Esophagus muscularis mucosa (tissue), 4 donors: ENCODE results near the gene SNCA. TPM values are rescaled to one million over a fixed set of nuclear protein-coding genes. Genes with fewer than 3 reads are reported as not detected.

Source experiments
- DNase-seq: peaks from one replicate; pipeline ENCODE4 v3.0.0-alpha.2; 2017; ENCODE audit errors: extremely low spot score
- H3K27ac ChIP-seq, 4 donors: fragments of 200-600 bp; sonication (generic); replicated peaks in 1 of 4; 1 replicate in 3 of 4; 2 replicates in 1 of 4; pipeline ENCODE4 v1.5.1; 2016 to 2019; ENCODE audit warnings: mild to moderate bottlenecking in 1 of 4
- H3K27me3 ChIP-seq, 4 donors: fragments of 200-600 bp; sonication (generic); one replicate each; pipeline versions ENCODE4 v1.5.1 to v1.6.0; 2016 to 2019
- H3K36me3 ChIP-seq, 4 donors: fragments of 200-600 bp; sonication (generic); one replicate each; pipeline ENCODE4 v1.5.1; 2016 to 2019
- H3K4me1 ChIP-seq, 4 donors: fragments of 200-600 bp; sonication (generic); one replicate each; pipeline ENCODE4 v1.5.1; 2016 to 2019
- H3K4me3 ChIP-seq, 4 donors: fragments of 200-600 bp; sonication (generic); 1 replicate in 2 of 4; 2 replicates in 2 of 4; pipeline ENCODE4 v1.5.1; 2016 to 2019; ENCODE audit warnings: mild to moderate bottlenecking in 4 of 4, moderate library complexity in 1 of 4
- H3K9me3 ChIP-seq, 4 donors: fragments of 200-600 bp; sonication (generic); 1 replicate in 3 of 4; 2 replicates in 1 of 4; pipeline ENCODE4 v1.5.1; 2016 to 2019
- EP300 ChIP-seq: sonication (generic); formaldehyde crosslinking; IDR thresholded peaks from one replicate; pipeline ENCODE4 v1.6.1; 2017; ENCODE audit warnings: antibody characterized with exemption
- POLR2A ChIP-seq: fragments of 450-650 bp; IDR thresholded peaks from one replicate; pipeline ENCODE4 v1.6.1; 2017; ENCODE audit warnings: antibody characterized with exemption, moderate library complexity, mild to moderate bottlenecking, low read depth
- POLR2AphosphoS5 ChIP-seq, 2 donors: sonication (generic); formaldehyde crosslinking; IDR thresholded peaks; one replicate each; pipeline ENCODE4 v1.6.1; 2017; ENCODE audit warnings: antibody characterized with exemption in 2 of 2
- WGBS: methylation state at CpG from one replicate; pipeline ENCODE4 v1.1.5; 2018; 5-methylcytosine and 5-hydroxymethylcytosine counted together
- intact Hi-C: fragments of 100-400 bp; cut with DNase I; formaldehyde crosslinking; loops from one replicate; pipeline ENCODE4 v1.15.1; 2023
- total RNA-seq, 4 donors: library from RNA; depleted of rRNA; stranded (reverse); fragments of >200 nt; gene quantifications; one replicate each; pipeline versions ENCODE4 v1.1.0 to v1.2.1, GENCODE V29; 2016
- TF ChIP-seq, protein P1 (sequence below), 3 experiments: fragments of 200-600 bp in 2 of 3; fragments of 450-650 bp in 1 of 3; sonication (generic) in 2 of 3; IDR thresholded peaks; one replicate each; pipeline ENCODE4 v1.5.1; 2017 to 2019; ENCODE audit warnings: antibody characterized with exemption in 3 of 3, mild to moderate bottlenecking in 2 of 3, moderate library complexity in 1 of 3

SNCA gene
- total RNA-seq, 4 donors from 2014 or later, result 12.9 to 19.7 (median 17.6) TPM

DNA sequence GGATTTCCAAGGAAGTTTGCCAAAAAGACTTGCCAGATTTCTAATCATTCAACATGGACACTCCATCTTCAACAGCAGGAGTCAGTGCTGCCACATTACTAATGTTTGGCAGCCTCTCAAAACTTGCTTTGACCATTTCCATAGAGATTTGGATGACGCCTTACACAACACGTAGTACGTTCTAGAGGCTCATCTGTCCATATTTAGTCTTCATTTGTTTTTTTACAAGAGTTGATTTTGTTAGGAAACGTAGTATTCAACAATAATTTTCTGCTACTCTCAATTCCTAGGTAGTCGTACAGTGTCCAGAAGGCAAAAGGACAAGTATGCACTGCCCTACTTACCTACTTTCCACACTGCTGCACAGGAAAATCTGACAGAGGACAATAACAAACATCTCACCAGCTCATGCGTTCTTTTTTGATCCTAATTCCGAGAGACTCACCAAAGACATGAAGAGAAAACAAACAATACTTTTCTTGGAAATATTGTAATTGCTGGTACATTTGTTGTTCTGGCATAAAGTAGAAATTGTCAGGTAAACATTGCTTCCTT lies 117.3 kb downstream of the SNCA start:
- no peak for DNase-seq
- Histone ChIP-seq H3K27me3 (no peaks in the 10 kb centered on the region), H3K36me3 (no peaks in the 10 kb centered on the region), H3K4me1 (no peaks in the 10 kb centered on the region), H3K9me3 (no peaks in the 10 kb centered on the region), H3K27ac (no peak overlapping the region), H3K4me3 (no peak overlapping the region)
- WGBS, result 86% methylated on average over 7 of the region's 7 CpGs
- TF ChIP-seq POLR2A (no peak), POLR2AphosphoS5 (IDR thresholded peaks at IDR 0.05) (no peak), EP300 (no peak)
- TF ChIP-seq, protein P1, sequence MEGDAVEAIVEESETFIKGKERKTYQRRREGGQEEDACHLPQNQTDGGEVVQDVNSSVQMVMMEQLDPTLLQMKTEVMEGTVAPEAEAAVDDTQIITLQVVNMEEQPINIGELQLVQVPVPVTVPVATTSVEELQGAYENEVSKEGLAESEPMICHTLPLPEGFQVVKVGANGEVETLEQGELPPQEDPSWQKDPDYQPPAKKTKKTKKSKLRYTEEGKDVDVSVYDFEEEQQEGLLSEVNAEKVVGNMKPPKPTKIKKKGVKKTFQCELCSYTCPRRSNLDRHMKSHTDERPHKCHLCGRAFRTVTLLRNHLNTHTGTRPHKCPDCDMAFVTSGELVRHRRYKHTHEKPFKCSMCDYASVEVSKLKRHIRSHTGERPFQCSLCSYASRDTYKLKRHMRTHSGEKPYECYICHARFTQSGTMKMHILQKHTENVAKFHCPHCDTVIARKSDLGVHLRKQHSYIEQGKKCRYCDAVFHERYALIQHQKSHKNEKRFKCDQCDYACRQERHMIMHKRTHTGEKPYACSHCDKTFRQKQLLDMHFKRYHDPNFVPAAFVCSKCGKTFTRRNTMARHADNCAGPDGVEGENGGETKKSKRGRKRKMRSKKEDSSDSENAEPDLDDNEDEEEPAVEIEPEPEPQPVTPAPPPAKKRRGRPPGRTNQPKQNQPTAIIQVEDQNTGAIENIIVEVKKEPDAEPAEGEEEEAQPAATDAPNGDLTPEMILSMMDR (IDR thresholded peaks at IDR 0.05), result no peak
- intact Hi-C loops, result no loop called here

DNA sequence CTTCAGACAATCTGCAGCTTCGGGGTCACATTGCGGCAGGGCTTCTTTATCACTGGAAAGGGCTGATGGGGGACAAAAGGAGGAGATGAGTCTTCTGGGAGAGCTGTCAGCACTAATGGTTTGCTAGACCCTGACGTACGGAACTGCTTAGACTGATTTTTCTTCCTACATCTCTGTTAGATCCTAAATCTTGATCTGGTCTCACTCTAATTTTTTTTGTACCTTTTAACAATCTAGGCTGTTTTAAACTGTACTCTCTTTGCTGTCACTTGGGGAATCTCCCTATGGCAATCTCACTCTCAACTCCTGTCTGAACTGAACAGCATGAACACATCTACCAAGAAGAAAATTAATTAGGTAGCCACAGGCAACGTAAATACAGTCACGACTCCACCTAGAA lies 120.1 kb downstream of the SNCA start:
- TF ChIP-seq POLR2AphosphoS5 (IDR thresholded peaks at IDR 0.05), result no peak
- no peak for TF ChIP-seq EP300
- TF ChIP-seq POLR2A, result no peak
- 73% methylated on average over 6 of the region's 6 CpGs for WGBS
- intact Hi-C loops, result no loop called here

DNA sequence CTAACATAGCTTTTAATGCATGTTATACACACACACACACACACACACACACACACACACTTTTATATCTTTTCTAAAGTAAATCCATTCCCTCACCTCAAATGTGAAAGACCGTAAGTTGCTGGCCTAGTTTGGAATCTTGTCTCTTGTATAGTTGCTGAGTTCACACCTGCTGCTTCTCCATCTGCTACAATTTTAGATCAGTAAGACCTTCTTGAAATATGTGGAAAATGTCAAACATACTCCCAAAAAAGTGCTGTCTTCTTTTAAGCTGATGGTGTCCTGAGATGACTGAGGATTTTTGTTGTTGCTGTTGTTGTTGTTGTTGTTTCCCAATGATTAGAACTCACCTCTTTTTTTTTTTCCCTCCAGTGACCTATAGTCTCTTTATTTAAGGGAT lies 121.3 kb downstream of the SNCA start:
- Histone ChIP-seq H3K27me3 (no peaks in the 10 kb centered on the region), H3K4me3 (no peak overlapping the region), H3K4me1 (no peaks in the 10 kb centered on the region), H3K27ac (no peak overlapping the region), H3K9me3 (no peaks in the 10 kb centered on the region), H3K36me3 (no peaks in the 10 kb centered on the region)
- TF ChIP-seq POLR2AphosphoS5 (IDR thresholded peaks at IDR 0.05), result no peak
- TF ChIP-seq EP300, result no peak
- no peak for TF ChIP-seq POLR2A
- TF ChIP-seq, protein P1 (IDR thresholded peaks at IDR 0.05), result no peak
- intact Hi-C loops, result no loop called here
- WGBS, result 100% methylated on average over 1 of the region's 1 CpG
- no peak for DNase-seq

More for the DNA sequence above, 120.1 kb downstream of the SNCA start:
- Histone ChIP-seq H3K9me3 (no peaks in the 10 kb centered on the region), H3K27ac (no peak overlapping the region), H3K4me1 (no peaks in the 10 kb centered on the region), H3K4me3 (no peak overlapping the region), H3K36me3 (no peaks in the 10 kb centered on the region), H3K27me3 (no peaks in the 10 kb centered on the region)
- DNase-seq, result no peak

DNA sequence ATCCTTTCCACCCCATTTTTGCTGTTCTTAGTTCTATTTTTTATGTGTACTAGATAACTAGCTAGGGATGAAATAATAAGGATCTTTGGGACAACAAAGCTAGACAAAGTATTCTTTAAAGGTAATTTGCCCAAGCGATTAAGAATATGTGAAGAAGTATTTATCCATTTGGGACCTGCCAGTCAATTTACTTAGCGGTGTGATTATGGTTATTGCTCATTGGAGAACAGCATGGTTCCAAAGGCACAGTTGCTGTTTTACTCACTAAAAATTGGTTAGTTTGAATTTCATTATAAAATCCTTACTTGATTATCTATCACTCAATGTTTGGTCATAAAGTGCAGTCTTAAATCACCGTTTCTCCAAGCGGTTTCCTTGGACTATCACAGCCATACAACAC lies 124.1 kb downstream of the SNCA start:
- Histone ChIP-seq H3K36me3 (no peaks in the 10 kb centered on the region), H3K9me3 (no peaks in the 10 kb centered on the region), H3K4me1 (no peaks in the 10 kb centered on the region), H3K27me3 (no peaks in the 10 kb centered on the region), H3K4me3 (no peak overlapping the region), H3K27ac (no peak overlapping the region)
- 96% methylated on average over 4 of the region's 4 CpGs for WGBS
- intact Hi-C loops, result no loop called here
- DNase-seq, result no peak
- no peak for TF ChIP-seq POLR2AphosphoS5 (IDR thresholded peaks at IDR 0.05)
- TF ChIP-seq, protein P1 (IDR thresholded peaks at IDR 0.05), result no peak
- TF ChIP-seq POLR2A, result no peak
- no peak for TF ChIP-seq EP300

DNA sequence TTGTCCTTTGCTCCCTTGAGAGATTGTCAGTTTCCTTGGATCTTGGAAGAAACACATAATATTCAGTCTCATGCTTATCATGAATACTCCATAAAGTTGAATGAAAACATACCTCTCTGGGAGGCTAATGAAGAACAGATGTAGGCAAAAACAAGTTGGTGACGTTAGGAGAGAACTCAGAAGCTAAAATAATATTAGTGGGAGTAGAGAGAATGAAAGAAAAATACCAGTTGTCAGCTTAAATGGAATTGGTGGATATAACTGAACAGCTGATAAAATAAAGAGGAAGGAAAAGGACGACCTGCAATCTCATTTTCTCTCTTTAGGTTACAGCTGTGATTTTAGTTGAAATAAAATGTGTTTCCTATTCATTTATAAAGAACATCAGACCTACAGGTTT lies 124.8 kb downstream of the SNCA start:
- no peaks in the 10 kb centered on the region for H3K4me1 ChIP-seq
- WGBS, result 27% methylated on average over 2 of the region's 2 CpGs
- TF ChIP-seq EP300, result no peak
- no peak for TF ChIP-seq POLR2A
- no peaks in the 10 kb centered on the region for H3K9me3 ChIP-seq
- no peak overlapping the region for H3K4me3 ChIP-seq
- no peak for DNase-seq
- no peaks in the 10 kb centered on the region for H3K27me3 ChIP-seq
- no peak overlapping the region for H3K27ac ChIP-seq
- intact Hi-C loops, result no loop called here
- no peaks in the 10 kb centered on the region for H3K36me3 ChIP-seq

DNA sequence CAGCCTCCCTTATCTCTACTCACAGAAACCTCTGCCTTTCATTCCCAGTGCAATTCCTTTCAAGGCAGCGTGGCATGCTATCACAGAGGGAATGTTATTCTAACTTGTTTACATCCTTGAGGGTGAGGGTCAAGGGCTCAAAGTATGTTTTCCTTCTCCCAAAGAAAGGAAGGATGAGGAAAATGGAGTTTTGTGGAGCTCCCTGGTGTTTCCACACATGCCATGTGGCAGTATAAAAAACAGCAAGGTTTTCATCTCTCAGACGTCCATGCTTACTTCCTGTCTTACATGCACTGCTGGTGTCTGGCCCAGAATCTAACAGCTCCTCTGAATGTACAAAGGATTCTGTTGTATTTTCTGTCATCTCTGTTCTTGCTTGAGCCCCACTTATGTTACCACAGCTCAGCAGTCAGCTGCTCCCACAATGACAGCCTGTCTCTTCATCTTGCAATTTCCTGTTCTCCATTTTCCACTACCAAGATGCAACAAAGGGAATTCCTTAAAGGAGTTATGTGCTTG lies 128.0 kb downstream of the SNCA start:
- no peak for DNase-seq
- H3K27me3 ChIP-seq, result no peaks in the 10 kb centered on the region
- H3K4me1 ChIP-seq, result no peaks in the 10 kb centered on the region
- H3K4me3 ChIP-seq, result no peak overlapping the region
- no peak overlapping the region for H3K27ac ChIP-seq
- TF ChIP-seq EP300, result no peak
- TF ChIP-seq POLR2A, result no peak
- TF ChIP-seq, protein P1 (IDR thresholded peaks at IDR 0.05), result no peak
- no peak for TF ChIP-seq POLR2AphosphoS5 (IDR thresholded peaks at IDR 0.05)
- H3K9me3 ChIP-seq, result no peaks in the 10 kb centered on the region
- intact Hi-C loops, result no loop called here
- H3K36me3 ChIP-seq, result no peaks in the 10 kb centered on the region
- WGBS, result 44% methylated on average over 2 of the region's 2 CpGs
